Endothelial cell of umbilical vein (primary cell): Measurements from ENCODE around the gene TREH.
"Not testable (repeated sequence)": the region's sequence is repeated elsewhere in the genome, so short reads cannot be mapped to it uniquely, and the experiment has no call there.

Experiments used
- CTCF ChIP-seq, 2 donors: IDR thresholded peaks; 1 replicate in 1 of 2; 2 replicates in 1 of 2; pipeline ENCODE4 v1.5.1; 2011; ENCODE audit warnings: low read length in 2 of 2, mild to moderate bottlenecking in 2 of 2, moderate library complexity in 2 of 2, control low read depth in 1 of 2, inconsistent platforms in 1 of 2, low read depth in 1 of 2; ENCODE audit not compliant: insufficient read depth in 1 of 2; ENCODE audit errors: extremely low read depth in 1 of 2
- GATA2 ChIP-seq: IDR thresholded peaks from 2 replicates; pipeline ENCODE4 v1.7.0; 2011; ENCODE audit warnings: low read depth, mild to moderate bottlenecking, moderate library complexity, mixed read lengths, low read length; ENCODE audit not compliant: insufficient read length, insufficient read depth
- POLR2AphosphoS5 ChIP-seq: IDR thresholded peaks from 2 replicates; pipeline ENCODE4 v1.6.1; 2012; ENCODE audit warnings: low read depth, mild to moderate bottlenecking, control low read depth, low read length, moderate library complexity; ENCODE audit not compliant: insufficient read depth

- not testable (repeated sequence) for TF ChIP-seq POLR2AphosphoS5; CTCF (IDR thresholded peaks at IDR 0.05; ENCODE audit: extremely low read depth in 1 of 2, insufficient read depth in 1 of 2, low read depth in 1 of 2, low read length in 2 of 2); GATA2
Observed at GRCh38 chr11:118717221-118717620, 37.8 kb upstream of the TREH start.
